Measurements from ENCODE around the gene BRI3. TPM values are rescaled to one million over a fixed set of nuclear protein-coding genes. Genes with fewer than 3 reads are reported as not detected.
A peak's percentile ranks its signal among the peaks of the same experiment; 100 is the strongest.

The BRI3 gene
- total RNA-seq = 10 to 100 TPM; 77.1 to 86.2 TPM
- 10 to 100 TPM; 15.1 to 18.8 (median 15.8) TPM for polyA plus RNA-seq
- total RNA-seq = 15.1 to 25.9 (median 19.8) reads per million in 6 experiments

GRCh38 chr7:98280791-98281756 is at the start of gene BRI3:
TSS of gene BRI3 (plus strand) at chr7:98281686. CDS start at chr7:98281796, 110 bp downstream.
- Mint-ChIP-seq H3K4me1 (peaks cover 17 to 38% (median 34%) of the 10 kb centered on the region in 4 donors), H3K27me3 (no peaks in the 10 kb centered on the region), H3K27ac (peak within 1 kb of the TSS; percentile 77 to 95 (median 92)), H3K36me3 (no peaks in the 10 kb centered on the region), H3K4me3 (peak within 1 kb of the TSS; percentile 82 to 95 (median 87)), H3K9me3 (no peaks in the 10 kb centered on the region)
- DNase-seq (peak; percentile 73 to 98 (median 86)), ATAC-seq (peak; percentile 82)
- POLR2A ChIA-PET = interaction anchor here (0.6 to 6.5 kb wide), 7 partner anchors 7 to 597 kb away, joined by 3 to 72 read pairs (median 4); partner anchors contain the start of genes TECPR1 and TRRAP

GRCh38 chr7:98232263-98232585 is 49.3 kb upstream of the BRI3 start:
- no peaks in the 10 kb centered on the region for H3K9me3 Mint-ChIP-seq
- no peak overlapping the region for H3K27ac Mint-ChIP-seq
- H3K4me3 Mint-ChIP-seq = no peak overlapping the region
- POLR2A ChIA-PET = interaction anchor here (0.7 to 1.2 kb wide), 4 partner anchors 16 to 145 kb away, joined by 3 to 10 read pairs (median 5); no protein-coding TSS in a partner anchor
- H3K4me1 Mint-ChIP-seq = peaks cover 0 to 4% (median under 1%) of the 10 kb centered on the region in 4 donors
- DNase-seq = no peak
- no peaks in the 10 kb centered on the region for H3K27me3 Mint-ChIP-seq
- peaks cover 0 to 49% (median 9%) of the 10 kb centered on the region in 3 donors for H3K36me3 Mint-ChIP-seq
- ATAC-seq = no peak

- Mint-ChIP-seq H3K4me3 (no peak overlapping the region), H3K4me1 (peaks cover 0 to 4% (median under 1%) of the 10 kb centered on the region in 4 donors), H3K36me3 (peaks cover 0 to 47% (median 9%) of the 10 kb centered on the region in 3 donors), H3K27ac (no peak overlapping the region), H3K9me3 (no peaks in the 10 kb centered on the region), H3K27me3 (no peaks in the 10 kb centered on the region)
- POLR2A ChIA-PET = interaction anchor here (0.7 to 1.2 kb wide), 4 partner anchors 15 to 146 kb away, joined by 3 to 10 read pairs (median 5); no protein-coding TSS in a partner anchor
- no peak for ATAC-seq
- no peak for DNase-seq
Observed at GRCh38 chr7:98232799-98233198, 48.7 kb upstream of the BRI3 start.

- ATAC-seq (no peak), DNase-seq (peak in 1 of 10 donors; percentile 58)
- peaks cover 0 to 4% (median under 1%) of the 10 kb centered on the region in 4 donors for H3K4me1 Mint-ChIP-seq
- H3K27me3 Mint-ChIP-seq = no peaks in the 10 kb centered on the region
- no peak overlapping the region for H3K4me3 Mint-ChIP-seq
- POLR2A ChIA-PET = interaction anchor here (1.1 to 2.3 kb wide), 4 partner anchors 17 to 31 kb away, joined by 3 to 11 read pairs (median 8); partner anchors contain the start of gene TECPR1
- no peaks in the 10 kb centered on the region for H3K9me3 Mint-ChIP-seq
- peaks cover 0 to 47% (median 7%) of the 10 kb centered on the region in 3 donors for H3K36me3 Mint-ChIP-seq
- peak overlapping the region in 1 of 10 donors; percentile 27 for H3K27ac Mint-ChIP-seq
Observed at GRCh38 chr7:98233219-98234070, 48.0 kb upstream of the BRI3 start.

- POLR2A ChIA-PET = interaction anchor here (0.6 to 2.3 kb wide), 8 partner anchors 15 to 184 kb away, joined by 3 to 11 read pairs (median 4); partner anchors contain the start of gene TECPR1
- Mint-ChIP-seq H3K4me1 (peaks cover 0 to 4% (median 2%) of the 10 kb centered on the region in 4 donors), H3K9me3 (no peaks in the 10 kb centered on the region), H3K36me3 (peaks cover 0 to 56% (median 12%) of the 10 kb centered on the region in 3 donors), H3K4me3 (no peak overlapping the region), H3K27me3 (no peaks in the 10 kb centered on the region), H3K27ac (peak overlapping the region in 1 of 10 donors; percentile 59)
- DNase-seq = no peak
- ATAC-seq = no peak
Observed at GRCh38 chr7:98234429-98235147, 46.9 kb upstream of the BRI3 start.

- peaks cover 0 to 59% (median 16%) of the 10 kb centered on the region in 3 donors for H3K36me3 Mint-ChIP-seq
- no peak for DNase-seq
- no peaks in the 10 kb centered on the region for H3K27me3 Mint-ChIP-seq
- H3K4me1 Mint-ChIP-seq = peaks cover 0 to 2% (median under 1%) of the 10 kb centered on the region in 4 donors
- POLR2A ChIA-PET = interaction anchor here (0.6 to 2.3 kb wide), 4 partner anchors 15 to 55 kb away, joined by 3 to 11 read pairs (median 6); no protein-coding TSS in a partner anchor
- H3K27ac Mint-ChIP-seq = no peak overlapping the region
- ATAC-seq = no peak
- peak overlapping the region in 1 of 10 donors; percentile 10 for H3K4me3 Mint-ChIP-seq
- no peaks in the 10 kb centered on the region for H3K9me3 Mint-ChIP-seq
Observed at GRCh38 chr7:98235901-98236300, 45.6 kb upstream of the BRI3 start.

- H3K27ac Mint-ChIP-seq = peak overlapping the region in 1 of 10 donors; percentile 28
- POLR2A ChIA-PET = no interaction called here
- H3K36me3 Mint-ChIP-seq = peaks cover 0 to 66% (median 16%) of the 10 kb centered on the region in 3 donors
- no peaks in the 10 kb centered on the region for H3K27me3 Mint-ChIP-seq
- no peak overlapping the region for H3K4me3 Mint-ChIP-seq
- ATAC-seq (no peak), DNase-seq (peak in 1 of 10 donors; percentile 62)
- H3K9me3 Mint-ChIP-seq = no peaks in the 10 kb centered on the region
- H3K4me1 Mint-ChIP-seq = peaks cover 0 to 7% (median 5%) of the 10 kb centered on the region in 4 donors
Observed at GRCh38 chr7:98236355-98237185, 44.9 kb upstream of the BRI3 start.

GRCh38 chr7:98238076-98238475 is 43.4 kb upstream of the BRI3 start:
- no peaks in the 10 kb centered on the region for H3K27me3 Mint-ChIP-seq
- ATAC-seq (no peak), DNase-seq (no peak)
- H3K4me1 Mint-ChIP-seq = peaks cover 0 to 8% (median 6%) of the 10 kb centered on the region in 4 donors
- no peaks in the 10 kb centered on the region for H3K9me3 Mint-ChIP-seq
- H3K36me3 Mint-ChIP-seq = peaks cover 0 to 68% (median 16%) of the 10 kb centered on the region in 3 donors
- no peak overlapping the region for H3K4me3 Mint-ChIP-seq
- POLR2A ChIA-PET = no interaction called here
- peak overlapping the region in 2 of 10 donors; percentile 10 to 24 for H3K27ac Mint-ChIP-seq

GRCh38 chr7:98238976-98239375 is 42.5 kb upstream of the BRI3 start:
- no peaks in the 10 kb centered on the region for H3K9me3 Mint-ChIP-seq
- H3K27ac Mint-ChIP-seq = peak overlapping the region in 1 of 10 donors; percentile 53
- no peaks in the 10 kb centered on the region for H3K27me3 Mint-ChIP-seq
- no peak for ATAC-seq
- peaks cover 0 to 9% (median 6%) of the 10 kb centered on the region in 4 donors for H3K4me1 Mint-ChIP-seq
- no peak for DNase-seq
- peaks cover 0 to 67% (median 13%) of the 10 kb centered on the region in 3 donors for H3K36me3 Mint-ChIP-seq
- POLR2A ChIA-PET = interaction anchor here (0.7 to 1.9 kb wide), 2 partner anchors 10 to 12 kb away, joined by 3 to 5 read pairs; no protein-coding TSS in a partner anchor
- H3K4me3 Mint-ChIP-seq = no peak overlapping the region

GRCh38 chr7:98240961-98241673 is 40.4 kb upstream of the BRI3 start:
- H3K27me3 Mint-ChIP-seq = no peaks in the 10 kb centered on the region
- peaks cover 0 to 68% (median 9%) of the 10 kb centered on the region in 3 donors for H3K36me3 Mint-ChIP-seq
- POLR2A ChIA-PET = interaction anchor here (0.6 to 1.9 kb wide), 2 partner anchors 10 to 11 kb away, joined by 4 to 5 read pairs; no protein-coding TSS in a partner anchor
- peak overlapping the region in 6 of 10 donors; percentile 41 to 86 (median 62) for H3K27ac Mint-ChIP-seq
- DNase-seq (peak in 5 of 10 donors; percentile 23 to 32 (median 31)), ATAC-seq (peak; percentile 45 to 60)
- no peaks in the 10 kb centered on the region for H3K9me3 Mint-ChIP-seq
- peaks cover 4 to 24% (median 7%) of the 10 kb centered on the region in 4 donors for H3K4me1 Mint-ChIP-seq
- no peak overlapping the region for H3K4me3 Mint-ChIP-seq

Data from naive thymus-derived CD8-positive, alpha-beta T cell (primary cell).